Measurements from ENCODE around the gene BABAM2.

DNA sequence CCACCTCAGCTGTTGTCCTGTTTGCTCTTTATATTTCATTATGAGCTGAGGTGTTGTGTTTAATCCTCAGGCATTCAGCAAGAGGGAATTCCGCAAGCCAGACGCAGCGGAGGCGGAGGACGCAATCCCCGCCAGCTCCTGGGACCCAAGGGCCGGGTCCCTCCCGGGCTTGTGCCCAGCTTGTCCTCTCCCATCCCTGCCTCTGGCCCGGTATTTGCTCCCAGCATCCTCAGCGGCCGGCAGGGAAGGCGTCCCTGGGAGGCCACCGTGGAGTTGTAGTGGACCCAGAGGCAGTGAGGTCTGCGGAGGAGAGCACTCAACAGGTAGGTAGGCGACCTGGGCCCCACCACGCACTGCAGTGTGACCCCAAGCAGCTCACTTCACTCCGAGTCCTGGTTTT lies 459.7 kb downstream of the BABAM2 start:
- TF ChIP-seq, protein P1, sequence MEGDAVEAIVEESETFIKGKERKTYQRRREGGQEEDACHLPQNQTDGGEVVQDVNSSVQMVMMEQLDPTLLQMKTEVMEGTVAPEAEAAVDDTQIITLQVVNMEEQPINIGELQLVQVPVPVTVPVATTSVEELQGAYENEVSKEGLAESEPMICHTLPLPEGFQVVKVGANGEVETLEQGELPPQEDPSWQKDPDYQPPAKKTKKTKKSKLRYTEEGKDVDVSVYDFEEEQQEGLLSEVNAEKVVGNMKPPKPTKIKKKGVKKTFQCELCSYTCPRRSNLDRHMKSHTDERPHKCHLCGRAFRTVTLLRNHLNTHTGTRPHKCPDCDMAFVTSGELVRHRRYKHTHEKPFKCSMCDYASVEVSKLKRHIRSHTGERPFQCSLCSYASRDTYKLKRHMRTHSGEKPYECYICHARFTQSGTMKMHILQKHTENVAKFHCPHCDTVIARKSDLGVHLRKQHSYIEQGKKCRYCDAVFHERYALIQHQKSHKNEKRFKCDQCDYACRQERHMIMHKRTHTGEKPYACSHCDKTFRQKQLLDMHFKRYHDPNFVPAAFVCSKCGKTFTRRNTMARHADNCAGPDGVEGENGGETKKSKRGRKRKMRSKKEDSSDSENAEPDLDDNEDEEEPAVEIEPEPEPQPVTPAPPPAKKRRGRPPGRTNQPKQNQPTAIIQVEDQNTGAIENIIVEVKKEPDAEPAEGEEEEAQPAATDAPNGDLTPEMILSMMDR (conservative IDR thresholded peaks at IDR 0.05 in 1 of 2, IDR thresholded peaks at IDR 0.05 in 1 of 2; ENCODE audit: extremely low read depth in 1 of 2, insufficient read depth in 1 of 2, low read depth in 1 of 2, low read length in 2 of 2): no peak
- TF ChIP-seq EZH2 (IDR thresholded peaks at IDR 0.05; ENCODE audit: borderline replicate concordance, low read length): no peak

Measured in mammary epithelial cell (primary cell).